AG09309 (cell line): ENCODE results near the gene NAALADL2.

Experiments
- DNase-seq: peaks from one replicate; pipeline ENCODE4 v3.0.0-alpha.2; 2010; ENCODE audit warnings: low read depth
- H3K4me3 ChIP-seq: 2 replicates; pipeline ENCODE4 v1.5.1; 2011; ENCODE audit warnings: mild to moderate bottlenecking, low read depth, low read length, moderate library complexity; ENCODE audit not compliant: control insufficient read depth
- TF ChIP-seq, protein P1 (sequence below): IDR thresholded peaks from 2 replicates; pipeline ENCODE4 v1.5.1; 2011; ENCODE audit warnings: mild to moderate bottlenecking, low read depth, low read length, inconsistent platforms; ENCODE audit not compliant: insufficient read depth, control insufficient read depth; ENCODE audit errors: missing control alignments

NAALADL2 gene

DNA sequence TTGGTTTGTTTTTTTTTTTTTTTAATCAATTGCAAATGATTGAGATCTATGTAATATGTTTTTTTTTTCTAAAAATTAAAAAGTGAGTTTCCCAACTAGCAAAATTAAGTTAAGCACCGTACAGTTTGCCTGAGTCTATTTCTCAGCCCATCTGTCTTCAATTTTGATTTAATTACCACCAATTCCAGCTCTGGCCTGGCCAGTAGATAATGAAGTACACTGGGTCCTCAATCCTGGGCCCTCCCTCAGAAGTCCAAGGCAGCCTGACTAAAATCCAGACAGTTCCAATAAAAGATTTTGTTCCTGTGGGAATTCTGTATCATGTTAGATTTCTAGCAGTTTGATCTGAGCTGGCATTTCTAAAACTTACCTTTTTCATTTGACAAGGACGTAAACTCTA, 887.2 kb downstream of the NAALADL2 start:
- DNase-seq: no peak
- H3K4me3 ChIP-seq: no peak overlapping the region
- TF ChIP-seq, protein P1, sequence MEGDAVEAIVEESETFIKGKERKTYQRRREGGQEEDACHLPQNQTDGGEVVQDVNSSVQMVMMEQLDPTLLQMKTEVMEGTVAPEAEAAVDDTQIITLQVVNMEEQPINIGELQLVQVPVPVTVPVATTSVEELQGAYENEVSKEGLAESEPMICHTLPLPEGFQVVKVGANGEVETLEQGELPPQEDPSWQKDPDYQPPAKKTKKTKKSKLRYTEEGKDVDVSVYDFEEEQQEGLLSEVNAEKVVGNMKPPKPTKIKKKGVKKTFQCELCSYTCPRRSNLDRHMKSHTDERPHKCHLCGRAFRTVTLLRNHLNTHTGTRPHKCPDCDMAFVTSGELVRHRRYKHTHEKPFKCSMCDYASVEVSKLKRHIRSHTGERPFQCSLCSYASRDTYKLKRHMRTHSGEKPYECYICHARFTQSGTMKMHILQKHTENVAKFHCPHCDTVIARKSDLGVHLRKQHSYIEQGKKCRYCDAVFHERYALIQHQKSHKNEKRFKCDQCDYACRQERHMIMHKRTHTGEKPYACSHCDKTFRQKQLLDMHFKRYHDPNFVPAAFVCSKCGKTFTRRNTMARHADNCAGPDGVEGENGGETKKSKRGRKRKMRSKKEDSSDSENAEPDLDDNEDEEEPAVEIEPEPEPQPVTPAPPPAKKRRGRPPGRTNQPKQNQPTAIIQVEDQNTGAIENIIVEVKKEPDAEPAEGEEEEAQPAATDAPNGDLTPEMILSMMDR: no peak

GRCh38 chr3:175748087-175748730, 889.1 kb downstream of the NAALADL2 start:
- DNase-seq: no peak
- TF ChIP-seq, protein P1: no peak
- no peak overlapping the region for H3K4me3 ChIP-seq

- no peak overlapping the region for H3K4me3 ChIP-seq
- TF ChIP-seq, protein P1: no peak
- no peak for DNase-seq
Measured at GRCh38 chr3:175749981-175750380, 890.8 kb downstream of the NAALADL2 start.

DNA sequence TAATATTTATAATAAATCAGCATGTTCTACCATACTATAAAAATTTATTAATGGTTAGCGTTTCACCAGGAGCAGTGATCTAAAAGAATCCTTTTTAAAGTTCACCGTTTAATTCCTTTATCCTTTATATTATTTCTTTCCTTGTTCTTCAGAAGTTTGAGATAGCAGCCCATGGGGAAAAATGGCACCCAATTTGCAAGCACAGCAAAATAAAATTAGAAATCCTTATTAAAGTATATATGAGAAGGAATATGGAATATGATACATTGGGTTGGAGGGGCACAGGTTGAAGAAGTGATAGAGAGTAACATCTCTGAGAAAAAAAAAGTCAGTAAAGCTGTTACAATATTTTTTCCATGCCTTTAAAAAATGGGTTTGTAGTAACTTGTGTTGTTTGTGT, 892.0 kb downstream of the NAALADL2 start:
- DNase-seq: no peak

GRCh38 chr3:175763948-175764347, 904.8 kb downstream of the NAALADL2 start:
- TF ChIP-seq, protein P1: no peak
- no peak overlapping the region for H3K4me3 ChIP-seq
- no peak for DNase-seq

More for the DNA sequence above, 892.0 kb downstream of the NAALADL2 start:
- TF ChIP-seq, protein P1: no peak
- H3K4me3 ChIP-seq: no peak overlapping the region

DNA sequence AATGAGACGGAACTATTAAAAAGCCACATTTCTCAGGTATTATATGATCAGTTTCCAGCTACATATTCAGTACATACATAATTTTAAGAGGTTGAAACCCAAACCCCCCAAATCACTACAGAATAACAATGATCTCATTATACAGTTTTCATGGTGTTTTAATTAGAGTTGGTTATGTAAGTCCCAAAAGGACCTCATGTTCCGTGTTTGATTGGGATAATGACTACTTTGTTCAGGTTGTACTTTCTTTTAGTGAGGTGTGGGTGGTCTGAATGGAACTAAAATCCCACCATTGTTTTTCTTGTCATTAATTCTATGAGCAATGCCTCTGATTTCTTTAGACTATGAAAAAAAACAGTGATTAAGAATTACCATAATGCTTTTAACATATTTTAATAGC, 905.6 kb downstream of the NAALADL2 start:
- TF ChIP-seq, protein P1: no peak
- no peak overlapping the region for H3K4me3 ChIP-seq
- no peak for DNase-seq
